Neutrophil (primary cell): ENCODE data around the gene THRB.

Experiments used
- H3K27ac ChIP-seq: fragments of 200-600 bp; sonication (generic); 2 replicates; pipeline ENCODE4 v1.5.1; 2016; ENCODE audit warnings: mild to moderate bottlenecking, moderate library complexity
- H3K27me3 ChIP-seq: fragments of 200-600 bp; sonication (generic); 2 replicates; pipeline ENCODE4 v1.6.0; 2016; ENCODE audit warnings: mild to moderate bottlenecking
- H3K36me3 ChIP-seq: fragments of 200-600 bp; sonication (generic); 2 replicates; pipeline ENCODE4 v1.5.1; 2017
- H3K4me1 ChIP-seq, 2 experiments: fragments of 200-600 bp in 1 of 2; sonication (generic) in 1 of 2; 1 replicate in 1 of 2; 2 replicates in 1 of 2; pipeline versions ENCODE4 v1.5.1 to v1.6.1; 2013 to 2016; ENCODE audit warnings: low read depth in 1 of 2, low read length in 1 of 2, mild to moderate bottlenecking in 1 of 2, moderate library complexity in 1 of 2; ENCODE audit not compliant: control insufficient read depth in 1 of 2, insufficient read depth in 1 of 2
- H3K4me3 ChIP-seq, 2 experiments: fragments of 200-600 bp in 1 of 2; sonication (generic) in 1 of 2; 1 replicate in 1 of 2; 2 replicates in 1 of 2; pipeline ENCODE4 v1.5.1; 2013 to 2016; ENCODE audit warnings: low read depth in 1 of 2, low read length in 1 of 2, mild to moderate bottlenecking in 1 of 2, moderate library complexity in 1 of 2
- H3K9me3 ChIP-seq: fragments of 200-600 bp; sonication (generic); 2 replicates; pipeline ENCODE4 v1.5.1; 2016
- CTCF ChIP-seq: fragments of 200-600 bp; sonication (generic); IDR thresholded peaks from 2 replicates; pipeline ENCODE4 v1.5.1; 2016; ENCODE audit warnings: antibody characterized with exemption

Gene THRB

GRCh38 chr3:24166515-24166914, 328.1 kb downstream of the THRB start:
- H3K27ac ChIP-seq, result no peak overlapping the region
- H3K36me3 ChIP-seq, result no peaks in the 10 kb centered on the region
- no peaks in the 10 kb centered on the region for H3K4me1 ChIP-seq
- no peak for TF ChIP-seq CTCF
- no peaks in the 10 kb centered on the region for H3K27me3 ChIP-seq
- no peak overlapping the region for H3K4me3 ChIP-seq
- no peaks in the 10 kb centered on the region for H3K9me3 ChIP-seq

- no peaks in the 10 kb centered on the region for H3K9me3 ChIP-seq
- no peak for TF ChIP-seq CTCF
- H3K4me3 ChIP-seq, result no peak overlapping the region
- no peaks in the 10 kb centered on the region for H3K36me3 ChIP-seq
- H3K4me1 ChIP-seq, result no peaks in the 10 kb centered on the region
- H3K27ac ChIP-seq, result no peak overlapping the region
- H3K27me3 ChIP-seq, result no peaks in the 10 kb centered on the region
Observed at GRCh38 chr3:24165603-24165982, 329.1 kb downstream of the THRB start.

GRCh38 chr3:24164967-24165602, 329.6 kb downstream of the THRB start:
- Histone ChIP-seq H3K4me3 (no peak overlapping the region), H3K9me3 (no peaks in the 10 kb centered on the region), H3K4me1 (no peaks in the 10 kb centered on the region), H3K27me3 (no peaks in the 10 kb centered on the region), H3K36me3 (no peaks in the 10 kb centered on the region), H3K27ac (no peak overlapping the region)
- TF ChIP-seq CTCF, result no peak

GRCh38 chr3:24162929-24163328, 331.7 kb downstream of the THRB start:
- no peaks in the 10 kb centered on the region for H3K4me1 ChIP-seq
- no peaks in the 10 kb centered on the region for H3K9me3 ChIP-seq
- no peaks in the 10 kb centered on the region for H3K27me3 ChIP-seq
- no peaks in the 10 kb centered on the region for H3K36me3 ChIP-seq
- H3K27ac ChIP-seq, result no peak overlapping the region
- H3K4me3 ChIP-seq, result no peak overlapping the region
- TF ChIP-seq CTCF, result no peak

- Histone ChIP-seq H3K27ac (no peak overlapping the region), H3K4me3 (no peak overlapping the region), H3K36me3 (no peaks in the 10 kb centered on the region), H3K9me3 (no peaks in the 10 kb centered on the region), H3K4me1 (no peaks in the 10 kb centered on the region), H3K27me3 (no peaks in the 10 kb centered on the region)
- no peak for TF ChIP-seq CTCF
Observed at GRCh38 chr3:24161841-24162240, 332.8 kb downstream of the THRB start.
